Retinal pigment epithelial cell (primary cell): ENCODE measurements around the gene TPD52L1.

Source experiments
- DNase-seq: peaks from one replicate; pipeline ENCODE4 v3.0.0-alpha.2; 2010; ENCODE audit warnings: low read depth
- H3K4me3 ChIP-seq: 2 replicates; pipeline ENCODE4 v1.5.1; 2011; ENCODE audit warnings: mild to moderate bottlenecking, low read length, control low read depth, moderate library complexity
- CTCF ChIP-seq: conservative IDR thresholded peaks from 2 replicates; pipeline ENCODE4 v1.5.1; 2011; ENCODE audit warnings: low read depth, low read length, control low read depth, inconsistent platforms

Gene TPD52L1

GRCh38 chr6:125306756-125307149 is 153.2 kb downstream of the TPD52L1 start:
- TF ChIP-seq CTCF, result no peak
- H3K4me3 ChIP-seq, result no peak overlapping the region
- DNase-seq, result no peak

GRCh38 chr6:125307150-125307838 is 153.7 kb downstream of the TPD52L1 start:
- no peak overlapping the region for H3K4me3 ChIP-seq
- peak; percentile 43 for DNase-seq
- TF ChIP-seq CTCF, result no peak

GRCh38 chr6:125307964-125308615 is 154.5 kb downstream of the TPD52L1 start:
- H3K4me3 ChIP-seq, result no peak overlapping the region
- DNase-seq, result no peak
- no peak for TF ChIP-seq CTCF

GRCh38 chr6:125310994-125311649 is 157.5 kb downstream of the TPD52L1 start:
- DNase-seq, result peak; percentile 17
- no peak overlapping the region for H3K4me3 ChIP-seq
- TF ChIP-seq CTCF, result peak; percentile 72

- DNase-seq, result no peak
- H3K4me3 ChIP-seq, result no peak overlapping the region
- no peak for TF ChIP-seq CTCF
Observed at GRCh38 chr6:125312478-125312877, 158.9 kb downstream of the TPD52L1 start.

GRCh38 chr6:125312950-125313349 is 159.4 kb downstream of the TPD52L1 start:
- H3K4me3 ChIP-seq, result no peak overlapping the region
- no peak for TF ChIP-seq CTCF
- no peak for DNase-seq
